Activated T-helper 17 cell treated with anti-CD3 and anti-CD28 coated beads, Interleukin-2, amount 50 U/mL, for 72 hours (primary cell): ENCODE data around the gene PCCB. TPM values are rescaled to one million over a fixed set of nuclear protein-coding genes. Genes with fewer than 3 reads are reported as not detected.
"Not testable (repeated sequence)": the region's sequence is repeated elsewhere in the genome, so short reads cannot be mapped to it uniquely, and the experiment has no call there.

Source experiments
- ATAC-seq: fragments of 150-1000 bp; cut with Tn5 transposase; replicated peaks from 2 replicates; pipeline ENCODE4 v1.10.0; 2021; ENCODE audit warnings: mild to moderate bottlenecking, moderate library complexity
- H3K27ac Mint-ChIP-seq: one replicate; pipeline ENCODE4 v1.8.0; 2022; ENCODE audit warnings: mixed read lengths
- H3K27me3 Mint-ChIP-seq: one replicate; pipeline ENCODE4 v1.8.0; 2022; ENCODE audit warnings: mixed read lengths
- H3K36me3 Mint-ChIP-seq: one replicate; pipeline ENCODE4 v1.8.0; 2022; ENCODE audit warnings: low read depth, mild to moderate bottlenecking, mixed read lengths
- H3K4me1 Mint-ChIP-seq: one replicate; pipeline ENCODE4 v1.8.0; 2022; ENCODE audit warnings: mixed read lengths
- H3K4me3 Mint-ChIP-seq: one replicate; pipeline ENCODE4 v1.8.0; 2022; ENCODE audit warnings: mild to moderate bottlenecking, mixed read lengths
- H3K9me3 Mint-ChIP-seq: one replicate; pipeline ENCODE4 v1.8.0; 2022; ENCODE audit warnings: mixed read lengths
- total RNA-seq, 2 donors: library from RNA; stranded (reverse); gene quantifications; one replicate each; pipeline ENCODE4 v1.2.3, GENCODE V29; 2022

The PCCB gene
- total RNA-seq, 2 donors from 2014 or later: 26.5 to 40.2 TPM

DNA sequence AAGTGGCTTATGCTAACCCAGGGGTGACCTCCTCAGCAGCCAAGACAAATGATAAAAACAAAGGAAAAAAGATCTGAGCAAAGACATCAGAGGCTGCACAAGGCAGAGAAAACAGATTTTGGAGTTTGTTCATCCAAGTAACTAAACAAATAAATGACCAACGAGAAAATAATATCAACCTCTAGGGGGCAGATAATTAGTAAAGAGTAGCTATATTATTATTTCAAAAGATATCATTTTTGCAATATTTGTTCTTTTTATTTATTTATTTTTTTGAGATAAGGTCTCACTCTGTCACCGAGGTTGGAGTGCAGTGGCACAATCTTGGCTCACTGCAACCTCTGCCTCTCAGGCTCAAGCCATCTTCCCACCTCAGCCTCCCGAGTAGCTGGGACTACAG, 101.8 kb downstream of the PCCB start:
- Mint-ChIP-seq H3K4me1 (peaks cover 5% of the 10 kb centered on the region), H3K27ac (no peak overlapping the region), H3K36me3 (peaks cover 63% of the 10 kb centered on the region), H3K9me3 (no peaks in the 10 kb centered on the region), H3K27me3 (no peaks in the 10 kb centered on the region), H3K4me3 (no peak overlapping the region)
- ATAC-seq: no peak

GRCh38 chr3:136353461-136353860, 103.3 kb downstream of the PCCB start:
- no peaks in the 10 kb centered on the region for H3K9me3 Mint-ChIP-seq

DNA sequence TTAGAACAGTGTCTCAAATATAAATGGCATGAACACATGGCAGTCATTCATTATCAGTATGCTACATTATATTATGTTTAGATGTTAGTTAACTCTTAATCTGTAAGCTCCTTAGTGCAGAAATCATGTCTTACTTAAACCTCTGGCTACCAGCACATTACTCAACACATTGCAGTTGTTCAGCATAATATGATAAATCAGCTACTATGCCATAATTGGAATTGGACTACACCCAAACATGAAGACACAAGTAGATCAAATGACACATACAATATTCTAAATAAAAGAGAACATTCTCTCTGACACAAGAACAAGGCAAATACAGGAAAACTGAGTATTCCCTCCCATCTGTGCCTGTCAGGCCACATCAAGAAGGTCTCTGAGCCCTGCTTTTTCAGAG, 116.1 kb downstream of the PCCB start:
- Mint-ChIP-seq H3K4me3 (no peak overlapping the region), H3K27ac (peak overlapping the region; percentile 21), H3K9me3 (no peaks in the 10 kb centered on the region), H3K27me3 (no peaks in the 10 kb centered on the region), H3K4me1 (no peaks in the 10 kb centered on the region), H3K36me3 (peaks cover 62% of the 10 kb centered on the region)
- ATAC-seq: no peak

More at GRCh38 chr3:136353461-136353860, 103.3 kb downstream of the PCCB start:
- Mint-ChIP-seq H3K4me3 (no peak overlapping the region), H3K27me3 (no peaks in the 10 kb centered on the region), H3K27ac (peak overlapping the region; percentile 53), H3K4me1 (peaks cover 5% of the 10 kb centered on the region), H3K36me3 (peaks cover 64% of the 10 kb centered on the region)
- peak; percentile 74 for ATAC-seq

DNA sequence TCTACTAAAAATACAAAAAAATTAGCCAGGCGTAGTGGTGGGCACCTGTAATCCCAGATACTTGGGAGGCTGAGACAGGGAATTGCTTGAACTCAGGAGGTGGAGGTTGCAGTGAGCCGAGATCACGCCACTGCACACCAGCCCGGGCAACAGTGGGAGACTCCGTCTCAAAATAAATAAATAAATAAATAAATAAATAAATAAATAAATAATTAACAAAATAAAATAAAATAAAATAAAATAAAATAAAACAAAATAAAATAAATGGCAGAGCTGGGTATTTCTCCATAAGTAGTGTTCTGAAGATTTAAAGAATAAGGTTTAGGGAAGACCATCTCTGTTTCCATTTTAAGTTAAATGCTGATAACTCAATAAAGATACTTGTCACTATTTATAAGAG, 125.7 kb downstream of the PCCB start:
- not testable (repeated sequence) for H3K27me3 Mint-ChIP-seq, H3K4me1 Mint-ChIP-seq

DNA sequence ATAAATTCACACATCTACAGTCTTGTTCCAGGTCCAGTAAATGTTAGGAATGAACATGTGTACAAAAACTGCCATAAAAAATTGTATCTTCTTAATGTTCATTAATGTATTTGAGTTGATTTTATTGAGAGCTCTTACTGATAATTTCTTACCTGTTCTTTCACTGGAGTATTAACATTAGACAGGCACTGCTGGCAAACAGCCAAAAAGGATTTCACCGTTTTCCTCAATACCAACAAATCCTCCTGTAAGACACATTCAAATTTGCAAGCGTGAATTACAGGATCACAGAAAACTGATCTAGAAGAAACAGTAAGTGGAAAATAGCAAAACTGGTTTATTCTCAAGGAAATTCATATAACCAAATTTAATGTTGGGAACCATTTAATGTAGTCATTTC, 127.4 kb downstream of the PCCB start:
- H3K4me3 Mint-ChIP-seq: no peak overlapping the region
- no peak for ATAC-seq
- no peak overlapping the region for H3K27ac Mint-ChIP-seq
- H3K27me3 Mint-ChIP-seq: no peaks in the 10 kb centered on the region
- peaks cover 50% of the 10 kb centered on the region for H3K36me3 Mint-ChIP-seq
- no peaks in the 10 kb centered on the region for H3K9me3 Mint-ChIP-seq
- no peaks in the 10 kb centered on the region for H3K4me1 Mint-ChIP-seq

More for the DNA sequence above, 125.7 kb downstream of the PCCB start:
- H3K9me3 Mint-ChIP-seq, H3K4me3 Mint-ChIP-seq, ATAC-seq, H3K27ac Mint-ChIP-seq: not testable (repeated sequence)
- peaks cover 50% of the 10 kb centered on the region for H3K36me3 Mint-ChIP-seq

- H3K27ac Mint-ChIP-seq: no peak overlapping the region
- peaks cover 50% of the 10 kb centered on the region for H3K36me3 Mint-ChIP-seq
- no peaks in the 10 kb centered on the region for H3K9me3 Mint-ChIP-seq
- no peak overlapping the region for H3K4me3 Mint-ChIP-seq
- no peaks in the 10 kb centered on the region for H3K27me3 Mint-ChIP-seq
- H3K4me1 Mint-ChIP-seq: no peaks in the 10 kb centered on the region
- no peak for ATAC-seq
Measured at GRCh38 chr3:136378011-136378410, 127.9 kb downstream of the PCCB start.

Other genes with a start within 250 kb of the PCCB start
- 10 to 100 TPM; 43.0 to 55.0 TPM for gene MSL2, start 54.0 kb upstream of the PCCB start, total RNA-seq